ENCODE results near the gene EXOC4.

The EXOC4 gene

DNA sequence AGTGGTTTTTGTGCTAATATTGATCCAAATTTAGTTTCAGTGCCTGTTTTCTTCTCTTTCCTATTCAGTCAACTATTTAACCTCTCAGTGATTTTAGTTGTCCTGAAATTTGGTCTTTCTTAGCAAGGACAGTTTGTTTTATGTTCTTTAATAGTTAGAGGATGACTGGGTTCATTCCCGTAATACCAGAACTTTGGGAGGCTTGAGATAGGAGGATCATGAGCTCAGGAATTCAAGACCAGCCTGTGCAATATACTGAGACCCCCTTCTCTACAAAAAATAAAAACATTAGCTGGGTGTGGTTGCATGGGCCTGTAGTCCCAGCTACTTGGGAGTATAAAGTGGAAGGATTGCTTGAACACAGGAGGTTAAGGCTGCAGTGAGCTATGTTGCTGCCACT lies 148.3 kb downstream of the EXOC4 start:
- no peak for DNase-seq (ENCODE audit: low read depth)
- TF ChIP-seq, protein P1, sequence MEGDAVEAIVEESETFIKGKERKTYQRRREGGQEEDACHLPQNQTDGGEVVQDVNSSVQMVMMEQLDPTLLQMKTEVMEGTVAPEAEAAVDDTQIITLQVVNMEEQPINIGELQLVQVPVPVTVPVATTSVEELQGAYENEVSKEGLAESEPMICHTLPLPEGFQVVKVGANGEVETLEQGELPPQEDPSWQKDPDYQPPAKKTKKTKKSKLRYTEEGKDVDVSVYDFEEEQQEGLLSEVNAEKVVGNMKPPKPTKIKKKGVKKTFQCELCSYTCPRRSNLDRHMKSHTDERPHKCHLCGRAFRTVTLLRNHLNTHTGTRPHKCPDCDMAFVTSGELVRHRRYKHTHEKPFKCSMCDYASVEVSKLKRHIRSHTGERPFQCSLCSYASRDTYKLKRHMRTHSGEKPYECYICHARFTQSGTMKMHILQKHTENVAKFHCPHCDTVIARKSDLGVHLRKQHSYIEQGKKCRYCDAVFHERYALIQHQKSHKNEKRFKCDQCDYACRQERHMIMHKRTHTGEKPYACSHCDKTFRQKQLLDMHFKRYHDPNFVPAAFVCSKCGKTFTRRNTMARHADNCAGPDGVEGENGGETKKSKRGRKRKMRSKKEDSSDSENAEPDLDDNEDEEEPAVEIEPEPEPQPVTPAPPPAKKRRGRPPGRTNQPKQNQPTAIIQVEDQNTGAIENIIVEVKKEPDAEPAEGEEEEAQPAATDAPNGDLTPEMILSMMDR (IDR thresholded peaks at IDR 0.05; ENCODE audit: insufficient read depth, low read depth, low read length, missing control alignments) = no peak
- H3K4me3 ChIP-seq (ENCODE audit: low read length) = no peak overlapping the region

DNA sequence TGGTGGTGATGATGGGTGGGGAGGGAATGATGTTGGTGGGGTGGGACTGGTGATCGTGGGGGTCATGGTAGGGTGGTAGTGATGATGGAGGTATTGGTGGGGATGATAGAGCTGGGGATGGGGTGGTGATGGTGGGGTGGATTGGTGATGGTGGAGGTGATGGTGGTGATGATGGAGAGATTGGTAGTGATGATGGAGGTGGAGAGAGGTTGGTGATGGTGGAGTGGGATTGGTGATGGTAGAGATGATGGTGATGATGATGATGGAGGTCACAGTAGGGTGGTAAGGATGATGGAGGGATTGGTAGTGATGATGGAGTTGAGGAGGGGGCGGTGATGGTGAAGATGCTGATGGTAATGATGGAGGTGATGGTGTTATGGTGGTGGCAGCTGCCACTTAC lies 155.3 kb downstream of the EXOC4 start:
- no peak for DNase-seq (ENCODE audit: low read depth)
- TF ChIP-seq, protein P1 (IDR thresholded peaks at IDR 0.05; ENCODE audit: insufficient read depth, low read depth, low read length, missing control alignments) = no peak
- H3K4me3 ChIP-seq (ENCODE audit: low read length) = no peak overlapping the region

DNA sequence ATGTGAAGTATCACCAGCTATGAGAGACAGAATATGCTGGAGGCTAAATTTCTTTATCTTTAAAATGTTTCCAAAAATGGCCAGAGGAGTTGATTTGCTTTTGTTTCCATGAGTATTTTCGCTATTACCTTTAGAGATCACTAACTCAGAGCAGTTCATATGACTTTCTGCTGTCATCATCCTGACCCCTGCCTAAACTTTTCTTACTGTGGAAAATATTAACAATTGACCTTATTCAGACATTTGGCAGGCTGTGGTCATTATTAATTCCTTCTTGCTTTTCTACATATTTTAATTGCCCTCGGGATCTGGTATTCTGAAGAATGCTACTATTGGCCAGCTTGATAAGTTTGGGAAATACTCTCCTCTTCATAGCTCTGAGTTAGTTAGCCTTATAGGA lies 156.5 kb downstream of the EXOC4 start:
- no peak overlapping the region for H3K4me3 ChIP-seq (ENCODE audit: low read length)
- DNase-seq (ENCODE audit: low read depth) = no peak
- TF ChIP-seq, protein P1 (IDR thresholded peaks at IDR 0.05; ENCODE audit: insufficient read depth, low read depth, low read length, missing control alignments) = no peak

GRCh38 chr7:133409966-133410365 lies 157.1 kb downstream of the EXOC4 start:
- no peak overlapping the region for H3K4me3 ChIP-seq (ENCODE audit: low read length)
- DNase-seq (ENCODE audit: low read depth) = no peak
- TF ChIP-seq, protein P1 (IDR thresholded peaks at IDR 0.05; ENCODE audit: insufficient read depth, low read depth, low read length, missing control alignments) = no peak

DNA sequence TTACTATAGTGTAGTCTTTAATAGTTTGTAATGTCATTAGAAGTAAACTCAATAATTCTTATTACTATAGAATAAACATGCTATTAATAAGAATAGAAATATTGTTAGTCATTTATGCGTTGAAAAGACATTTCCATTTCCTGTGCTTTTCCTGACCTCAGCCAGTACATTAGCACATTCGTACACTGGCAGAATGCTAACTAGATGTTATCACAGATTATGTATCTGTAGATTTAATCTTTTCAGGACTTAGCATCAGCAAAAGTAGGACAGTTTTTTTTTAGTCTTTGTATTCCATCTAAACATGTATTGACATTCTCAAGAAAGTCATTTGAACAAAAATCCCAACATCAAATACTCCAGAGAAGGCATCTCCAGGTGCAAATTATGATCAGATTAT lies 158.5 kb downstream of the EXOC4 start:
- no peak for DNase-seq (ENCODE audit: low read depth)
- TF ChIP-seq, protein P1 (IDR thresholded peaks at IDR 0.05; ENCODE audit: insufficient read depth, low read depth, low read length, missing control alignments) = no peak

GRCh38 chr7:133412942-133413341 lies 160.1 kb downstream of the EXOC4 start:
- DNase-seq (ENCODE audit: low read depth) = no peak
- TF ChIP-seq, protein P1 (IDR thresholded peaks at IDR 0.05; ENCODE audit: insufficient read depth, low read depth, low read length, missing control alignments) = no peak

More for the DNA sequence above, 158.5 kb downstream of the EXOC4 start:
- H3K4me3 ChIP-seq (ENCODE audit: low read length) = no peak overlapping the region

DNA sequence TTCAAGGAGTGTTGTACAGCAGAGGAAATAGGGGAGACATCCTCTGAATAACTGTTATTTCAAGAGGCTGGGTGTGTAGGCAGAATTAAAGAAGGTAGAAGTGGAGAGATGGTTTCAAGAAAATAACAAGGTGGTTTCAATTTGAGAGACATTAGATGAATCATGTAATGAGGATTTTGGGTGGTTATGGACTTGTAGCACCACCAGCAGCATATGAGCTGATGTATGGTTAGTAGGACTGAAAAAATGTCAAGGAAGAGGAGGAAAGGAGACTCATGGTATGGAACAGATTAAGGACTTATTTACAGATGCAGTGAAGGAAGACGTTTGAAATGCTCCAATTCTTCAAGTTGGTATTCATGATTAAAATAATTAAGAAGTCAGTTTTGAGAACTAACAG lies 166.2 kb downstream of the EXOC4 start:
- no peak for DNase-seq (ENCODE audit: low read depth)
- TF ChIP-seq, protein P1 (IDR thresholded peaks at IDR 0.05; ENCODE audit: insufficient read depth, low read depth, low read length, missing control alignments) = no peak
- H3K4me3 ChIP-seq (ENCODE audit: low read length) = no peak overlapping the region

More at GRCh38 chr7:133412942-133413341, 160.1 kb downstream of the EXOC4 start:
- no peak overlapping the region for H3K4me3 ChIP-seq (ENCODE audit: low read length)
